SH-SY5Y (cell line): ENCODE results near the gene KIF26B.

Source experiments
- GATA2 ChIP-seq: IDR thresholded peaks from 2 replicates; pipeline ENCODE4 v1.6.1; 2011; ENCODE audit warnings: mild to moderate bottlenecking, low read depth, low read length
- GATA3 ChIP-seq: IDR thresholded peaks from 2 replicates; pipeline ENCODE4 v1.6.1; 2011; ENCODE audit warnings: low read depth, mild to moderate bottlenecking, low read length, moderate library complexity

- TF ChIP-seq GATA2, result no peak
- TF ChIP-seq GATA3, result no peak
Measured at GRCh38 chr1:245583081-245583480, 428.3 kb downstream of the KIF26B start.
